HepG2 (cell line): ENCODE measurements around the gene TOMM40L. TPM values are rescaled to one million over a fixed set of nuclear protein-coding genes. Genes with fewer than 3 reads are reported as not detected.

Experiments
- ATAC-seq: fragments of 200-7000 bp; cut with Tn5 transposase; 3 replicates; pipeline ENCODE4 v1.9.1; 2020; ENCODE audit warnings: mild to moderate bottlenecking, moderate library complexity
- BruUV-seq: library from RNA; stranded (reverse); fragments of 400-500 nt; replicated peaks from 2 replicates; lab custom pipeline; 2021; lab: Mats Ljungman, UMichigan
- CTCF ChIA-PET: fragments of 300-600 bp; formaldehyde crosslinking; extraction: SDS; loops from one replicate; lab custom pipeline; 2021; ENCODE audit warnings: low total read pairs, inconsistent platforms, low intra/inter-chr PET ratio; lab: Yijun Ruan, JAX
- POLR2A ChIA-PET: fragments of 350-600 bp; sonication (Branson Sonifier 250); formaldehyde crosslinking; loops from one replicate; lab custom pipeline; 2020; ENCODE audit warnings: antibody characterized with exemption, inconsistent platforms; lab: Yijun Ruan, JAX
- DNase-seq: peaks from one replicate; pipeline ENCODE4 v3.0.0-alpha.2; 2015; ENCODE audit warnings: low spot score
- FAIRE-seq: peaks from 3 replicates; lab custom pipeline; 2011; peaks lifted over from hg19 to GRCh38; lab: Jason Lieb, UNC
- H2AFZ ChIP-seq: one replicate; pipeline ENCODE4 v1.6.1; 2011; ENCODE audit warnings: low read length, inconsistent platforms
- H3K27ac ChIP-seq: fragments of 300-600 bp; 3 replicates; pipeline ENCODE4 v1.8.0; 2011; ENCODE audit warnings: mixed run types, mild to moderate bottlenecking, mixed read lengths, low read length, inconsistent platforms; ENCODE audit not compliant: insufficient read depth; ENCODE audit errors: extremely low read length
- H3K27me3 ChIP-seq, 2 experiments: fragments of 200-600 bp in 1 of 2; 2 replicates in 1 of 2; 3 replicates in 1 of 2; pipeline versions ENCODE4 v1.6.0 to v1.8.0; 2011; ENCODE audit warnings: low read length in 2 of 2, mild to moderate bottlenecking in 2 of 2, moderate library complexity in 2 of 2, inconsistent platforms in 1 of 2; ENCODE audit not compliant: insufficient read depth in 2 of 2, control insufficient read depth in 1 of 2
- H3K36me3 ChIP-seq, 2 experiments: fragments of 200-600 bp in 1 of 2; replicated peaks in 1 of 2; 2 replicates in 1 of 2; 3 replicates in 1 of 2; pipeline versions ENCODE4 v1.5.1 to v1.8.0; 2011; ENCODE audit warnings: low read length in 2 of 2, inconsistent platforms in 1 of 2; ENCODE audit not compliant: insufficient read depth in 2 of 2, control insufficient read depth in 1 of 2
- H3K4me1 ChIP-seq: 2 replicates; pipeline ENCODE4 v1.5.1; 2012; ENCODE audit warnings: low read length, inconsistent platforms; ENCODE audit not compliant: insufficient read depth
- H3K4me2 ChIP-seq: 2 replicates; pipeline ENCODE4 v1.6.0; 2011; ENCODE audit warnings: low read depth, low read length, inconsistent platforms
- H3K4me3 ChIP-seq, 3 experiments: fragments of 200-600 bp in 1 of 3; sonication (generic), shearing (Covaris generic) in 1 of 3; replicated peaks in 1 of 3; 2 replicates each; pipeline ENCODE4 v1.5.1; 2011 to 2016; ENCODE audit warnings: low read length in 3 of 3, inconsistent platforms in 2 of 3, low read depth in 2 of 3, mild to moderate bottlenecking in 2 of 3, control low read depth in 1 of 3, mixed read lengths in 1 of 3; ENCODE audit not compliant: insufficient read depth in 1 of 3
- H3K79me2 ChIP-seq: one replicate; pipeline ENCODE4 v1.6.1; 2011; ENCODE audit warnings: low read length, inconsistent platforms; ENCODE audit not compliant: insufficient read depth
- H3K9ac ChIP-seq: 2 replicates; pipeline ENCODE4 v1.6.0; 2011; ENCODE audit warnings: mild to moderate bottlenecking, low read depth, low read length, inconsistent platforms; ENCODE audit not compliant: insufficient read depth
- H3K9me3 ChIP-seq: 2 replicates; pipeline ENCODE4 v1.5.1; 2012; ENCODE audit warnings: mild to moderate bottlenecking, low read length
- H4K20me1 ChIP-seq: 2 replicates; pipeline ENCODE4 v1.6.0; 2011; ENCODE audit warnings: inconsistent platforms, mild to moderate bottlenecking, low read length, moderate library complexity; ENCODE audit not compliant: insufficient read depth
- CREB1 ChIP-seq, 2 experiments: fragments of 450-650 bp in 1 of 2; IDR thresholded peaks; 2 replicates each; pipeline ENCODE4 v1.6.1; 2016 to 2017; ENCODE audit warnings: control low read depth in 1 of 2, mild to moderate bottlenecking in 1 of 2, missing compliant biosample characterization in 1 of 2, missing genetic modification characterization in 1 of 2
- ERF ChIP-seq: IDR thresholded peaks from 2 replicates; pipeline ENCODE4 v1.6.1; 2018; ENCODE audit warnings: missing biosample characterization, missing genetic modification reagents
- GABPA ChIP-seq, 2 experiments: IDR thresholded peaks; 2 replicates each; pipeline ENCODE4 v1.6.1; 2011 to 2016; ENCODE audit warnings: low read depth in 2 of 2, low read length in 1 of 2, missing biosample characterization in 1 of 2, missing genetic modification characterization in 1 of 2
- THRA ChIP-seq: sonication (generic); formaldehyde crosslinking; IDR thresholded peaks from 2 replicates; pipeline ENCODE4 v1.4.0; 2020; ENCODE audit warnings: missing genetic modification reagents, borderline replicate concordance
- ZNF512 ChIP-seq: sonication (generic); formaldehyde crosslinking; IDR thresholded peaks from 2 replicates; pipeline ENCODE4 v1.4.0; 2020; ENCODE audit warnings: mild to moderate bottlenecking, missing genetic modification reagents
- ZNF577 ChIP-seq: sonication (generic); formaldehyde crosslinking; IDR thresholded peaks from 2 replicates; pipeline ENCODE4 v1.4.0; 2020; ENCODE audit warnings: mild to moderate bottlenecking, low read depth, missing genetic modification reagents, borderline replicate concordance
- ZNF670 ChIP-seq: sonication (generic); formaldehyde crosslinking; IDR thresholded peaks from 2 replicates; pipeline ENCODE4 v1.8.0; 2022; ENCODE audit warnings: mild to moderate bottlenecking, missing genetic modification reagents, borderline replicate concordance
- WGBS: methylation state at CpG from one replicate; pipeline ENCODE4 v1.1.6; 2017; ENCODE audit warnings: low lambda C conversion rate; 5-methylcytosine and 5-hydroxymethylcytosine counted together
- in situ Hi-C: cut with HindIII; loops from 2 replicates; pipeline ENCODE4 v1.10.0; 2017; ENCODE audit warnings: low pct_unique_long_range_greater_than_20kb; ENCODE audit not compliant: extremely low pct_ligation_motif_present
- intact Hi-C: fragments of 100-400 bp; cut with micrococcal nuclease; formaldehyde crosslinking; loops from one replicate; pipeline ENCODE4 v1.10.0; 2022; ENCODE audit not compliant: unreplicated experiment
- polyA plus RNA-seq, 8 experiments: library from polyadenylated mRNA; depleted of rRNA in 3 of 8; stranded (reverse) in 7 of 8; unstranded in 1 of 8; fragments of >200 nt; fragmentation: Illumina TruSeq in 4 of 8; extraction: Trizol in 4 of 8; gene quantifications; 2 replicates each; pipeline versions ENCODE4 v1.2.1 to v1.2.3, GENCODE V29; 2011 to 2016; ENCODE audit warnings: low read depth in 4 of 8, missing spikeins in 1 of 8, mixed read lengths in 1 of 8; ENCODE audit not compliant: insufficient read depth in 1 of 8
- total RNA-seq, 5 experiments: library from RNA; depleted of rRNA; stranded (reverse); fragments of >200 nt; fragmentation: Illumina TruSeq; extraction: Trizol; gene quantifications; 2 replicates each; pipeline ENCODE4 v1.2.3, GENCODE V29; 2016; ENCODE audit warnings: low read depth in 1 of 5
- TF ChIP-seq, protein P1 (sequence below): sonication (generic); formaldehyde crosslinking; IDR thresholded peaks from 2 replicates; pipeline ENCODE4 v1.4.0; 2020; ENCODE audit warnings: mild to moderate bottlenecking, missing genetic modification reagents

TOMM40L gene
- total and polyA plus RNA-seq, 2 of the 13 experiments (the other 11 are each of a cell fraction or from before 2014, with no cell fraction given), result 14.1 to 26.2 TPM

GRCh38 chr1:161177936-161178244 lies 48.0 kb upstream of the TOMM40L start (continued):
- no peak for TF ChIP-seq GABPA (IDR thresholded peaks at IDR 0.05; ENCODE audit: low read depth, low read length)
- TF ChIP-seq GABPA (CRISPR knock-in tag; IDR thresholded peaks at IDR 0.05; ENCODE audit: low read depth), result 0 out of 2 replicates have a peak, but pooled peaks have one; percentile 9
- peak; percentile 68; the same call in 1 of the 2 replicates for TF ChIP-seq ZNF512 (CRISPR knock-in tag)
- TF ChIP-seq, protein P1, sequence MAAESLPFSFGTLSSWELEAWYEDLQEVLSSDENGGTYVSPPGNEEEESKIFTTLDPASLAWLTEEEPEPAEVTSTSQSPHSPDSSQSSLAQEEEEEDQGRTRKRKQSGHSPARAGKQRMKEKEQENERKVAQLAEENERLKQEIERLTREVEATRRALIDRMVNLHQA (CRISPR knock-in tag), result no peak
- TF ChIP-seq ERF (CRISPR knock-in tag), result no peak
- TF ChIP-seq CREB1 (IDR thresholded peaks at IDR 0.05), result no peak
- TF ChIP-seq CREB1 (CRISPR knock-in tag; IDR thresholded peaks at IDR 0.05), result 0 out of 2 replicates have a peak, but pooled peaks have one; percentile 1
- TF ChIP-seq ZNF670 (CRISPR knock-in tag), result no peak

- POLR2A ChIA-PET, result no interaction called here
- no peaks in the 10 kb centered on the region for H4K20me1 ChIP-seq
- no peak overlapping the region for H3K4me2 ChIP-seq
- TF ChIP-seq ZNF577 (CRISPR knock-in tag) (no peak), THRA (CRISPR knock-in tag) (no peak)
- WGBS, result 73% methylated on average over 3 of the region's 3 CpGs
- CTCF ChIA-PET, result no interaction called here
- intact Hi-C loops (no loop called here), in situ Hi-C loops (no loop called here)
- H3K79me2 ChIP-seq, result peaks cover 10% of the 10 kb centered on the region
- no peak for DNase-seq
- H3K36me3 ChIP-seq, result peaks cover 2 to 5% of the 10 kb centered on the region in 2 experiments; a peak in 4 of 5 replicates
- H3K4me1 ChIP-seq, result peaks cover 19% of the 10 kb centered on the region
- no peak overlapping the region for H2AFZ ChIP-seq
- H3K27me3 ChIP-seq, result no peaks in the 10 kb centered on the region; a peak in 1 of 5 replicates
- no peaks in the 10 kb centered on the region for H3K9me3 ChIP-seq
- BruUV-seq, result no TSS peak
- H3K9ac ChIP-seq, result no peak overlapping the region
- H3K4me3 ChIP-seq, result no peak overlapping the region
- no peak overlapping the region for H3K27ac ChIP-seq
- ATAC-seq, result no peak
- FAIRE-seq, result no peak
These were observed 46.2 kb upstream of the TOMM40L start for GRCh38 chr1:161179698-161180097.
